Ovary (tissue), 3 donors: ENCODE measurements around the gene SLC5A12.

Experiments used
- CTCF ChIP-seq, 3 donors: fragments of 450-650 bp in 2 of 3; fragments of 200-600 bp in 1 of 3; IDR thresholded peaks; one replicate each; pipeline versions ENCODE4 v1.5.1 to v1.8.0; 2016 to 2022; ENCODE audit warnings: antibody characterized with exemption in 3 of 3, mild to moderate bottlenecking in 1 of 3
- POLR2A ChIP-seq: fragments of 450-650 bp; IDR thresholded peaks from one replicate; pipeline ENCODE4 v1.6.1; 2017; ENCODE audit warnings: antibody characterized with exemption, mild to moderate bottlenecking, moderate library complexity
- donor health status: DM: no; HTN: no; CAD: no.

GRCh38 chr11:26632691-26633159 is 89.1 kb downstream of the SLC5A12 start:
- no peak for TF ChIP-seq CTCF (IDR thresholded peaks at IDR 0.05)
- no peak for TF ChIP-seq POLR2A
